ENCODE measurements around the gene RAB4B.

DNA sequence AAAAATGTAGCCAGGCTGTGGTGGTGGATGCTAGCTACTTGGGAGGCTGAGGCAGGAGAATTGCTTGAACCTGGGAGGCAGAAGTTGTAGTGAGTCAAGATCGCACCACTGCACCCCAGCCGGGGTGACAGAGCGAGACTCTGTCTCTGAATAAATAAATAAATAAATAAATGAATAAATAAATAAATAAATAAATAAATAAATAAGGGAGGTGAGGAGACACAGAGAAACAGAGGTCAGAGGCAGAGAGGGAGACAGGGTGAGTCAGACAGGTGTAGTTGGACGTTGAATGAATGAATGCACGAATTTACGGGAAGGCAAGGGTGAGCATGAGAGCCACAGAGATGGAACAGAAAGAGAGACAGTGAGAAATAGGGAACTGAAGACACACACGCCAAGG, 3.1 kb downstream of the RAB4B start:
- no peak for TF ChIP-seq CTCF (IDR thresholded peaks at IDR 0.05)
- TF ChIP-seq POLR2A (IDR thresholded peaks at IDR 0.05) = no peak

All from body of pancreas (tissue), 4 donors.